H1 (cell line): ENCODE data around the gene GPR18. TPM values are rescaled to one million over a fixed set of nuclear protein-coding genes. Genes with fewer than 3 reads are reported as not detected.

Experiments
- CTCF ChIA-PET: fragments of 300-600 bp; sonication (Branson Sonifier 250); formaldehyde crosslinking; loops from one replicate; lab custom pipeline; 2021; ENCODE audit not compliant: partially characterized antibody; lab: Charles Lee
- POLR2A ChIA-PET: fragments of 300-600 bp; sonication (Branson Sonifier 250); formaldehyde crosslinking; loops from one replicate; lab custom pipeline; 2021; ENCODE audit warnings: inconsistent platforms; ENCODE audit not compliant: partially characterized antibody; lab: Charles Lee
- DNase-seq, 2 experiments: peaks; one replicate each; pipeline versions ENCODE4 v3.0.0 to v3.0.0-alpha.2; 2010 to 2022; ENCODE audit warnings: low spot score in 2 of 2, low read depth in 1 of 2, mixed read lengths in 1 of 2
- FAIRE-seq: peaks from 2 replicates; lab custom pipeline; 2011; peaks lifted over from hg19 to GRCh38; lab: Jason Lieb, UNC
- H2AFZ ChIP-seq: 2 replicates; pipeline ENCODE4 v1.8.1; 2012; ENCODE audit warnings: low read length, inconsistent platforms
- H2AK5ac ChIP-seq: 2 replicates; pipeline ENCODE4 v1.6.1; 2013; ENCODE audit warnings: low read depth, low read length
- H2BK120ac ChIP-seq: replicated peaks from 2 replicates; pipeline ENCODE3; 2013; ENCODE audit warnings: low read depth, low read length, inconsistent platforms
- H2BK12ac ChIP-seq: 2 replicates; pipeline ENCODE4 v1.6.1; 2013; ENCODE audit warnings: low read depth, low read length
- H2BK15ac ChIP-seq: 2 replicates; pipeline ENCODE4 v1.6.1; 2013; ENCODE audit warnings: low read length
- H2BK20ac ChIP-seq: 2 replicates; pipeline ENCODE4 v1.6.1; 2013; ENCODE audit warnings: low read length
- H2BK5ac ChIP-seq: 2 replicates; pipeline ENCODE4 v1.6.1; 2013; ENCODE audit warnings: low read depth, low read length
- H3K14ac ChIP-seq: 2 replicates; pipeline ENCODE4 v1.6.1; 2013; ENCODE audit warnings: inconsistent platforms; ENCODE audit not compliant: insufficient read length
- H3K18ac ChIP-seq: 2 replicates; pipeline ENCODE4 v1.6.1; 2013; ENCODE audit warnings: low read length; ENCODE audit errors: extremely low read depth
- H3K23ac ChIP-seq: 2 replicates; pipeline ENCODE4 v1.6.1; 2013; ENCODE audit warnings: inconsistent platforms; ENCODE audit not compliant: insufficient read length
- H3K23me2 ChIP-seq: 2 replicates; pipeline ENCODE4 v1.6.1; 2013; ENCODE audit warnings: low read depth, low read length
- H3K27ac ChIP-seq: 2 replicates; pipeline ENCODE4 v1.6.1; 2011; ENCODE audit warnings: low read depth, low read length, inconsistent platforms
- H3K27me3 ChIP-seq, 4 experiments: replicated peaks in 1 of 4; 1 replicate in 1 of 4; 2 replicates in 3 of 4; pipeline versions ENCODE4 v1.6.1 to v1.8.1; 2011 to 2013; ENCODE audit warnings: low read length in 3 of 4, mild to moderate bottlenecking in 3 of 4, inconsistent platforms in 2 of 4, mixed read lengths in 2 of 4, moderate library complexity in 1 of 4; ENCODE audit not compliant: control insufficient read depth in 3 of 4, insufficient read depth in 3 of 4; ENCODE audit errors: extremely low read depth in 1 of 4
- H3K36me3 ChIP-seq, 4 experiments: 2 replicates each; pipeline versions ENCODE4 v1.6.1 to v1.8.1; 2011 to 2013; ENCODE audit warnings: mild to moderate bottlenecking in 4 of 4, low read length in 3 of 4, moderate library complexity in 2 of 4, control low read depth in 1 of 4, inconsistent platforms in 1 of 4; ENCODE audit not compliant: insufficient read depth in 4 of 4, control insufficient read depth in 2 of 4
- H3K4ac ChIP-seq: replicated peaks from 2 replicates; pipeline ENCODE3; 2013; ENCODE audit warnings: low read length, low read depth, mixed read lengths, inconsistent platforms; ENCODE audit not compliant: insufficient read length
- H3K4me1 ChIP-seq, 4 experiments: replicated peaks in 1 of 4; 1 replicate in 1 of 4; 2 replicates in 3 of 4; pipeline versions ENCODE4 v1.6.1 to v1.8.1; 2011 to 2013; ENCODE audit warnings: low read length in 3 of 4, inconsistent platforms in 2 of 4, mixed read lengths in 1 of 4; ENCODE audit not compliant: insufficient read depth in 4 of 4, control insufficient read depth in 3 of 4
- H3K4me2 ChIP-seq, 2 experiments: 2 replicates each; pipeline versions ENCODE4 v1.6.1 to v1.8.1; 2011 to 2013; ENCODE audit warnings: low read depth in 2 of 2, low read length in 2 of 2, control low read depth in 1 of 2, inconsistent platforms in 1 of 2, mild to moderate bottlenecking in 1 of 2; ENCODE audit not compliant: insufficient read depth in 1 of 2
- H3K4me3 ChIP-seq, 4 experiments: fragments of 200-600, 300-600 bp in 1 of 4; sonication (generic), shearing (Covaris generic), sonication (Bioruptor Twin) in 1 of 4; 2 replicates each; pipeline versions ENCODE4 v1.5.1 to v1.8.1; 2011 to 2016; ENCODE audit warnings: low read length in 4 of 4, low read depth in 3 of 4, control low read depth in 2 of 4, inconsistent platforms in 2 of 4, mild to moderate bottlenecking in 2 of 4, mixed read lengths in 1 of 4, moderate library complexity in 1 of 4; ENCODE audit not compliant: insufficient read depth in 2 of 4; ENCODE audit errors: extremely low read depth in 1 of 4
- H3K56ac ChIP-seq: replicated peaks from 2 replicates; pipeline ENCODE3; 2013; ENCODE audit warnings: low read depth, mild to moderate bottlenecking, mixed read lengths, low read length, inconsistent platforms; ENCODE audit not compliant: insufficient read length
- H3K79me1 ChIP-seq: 2 replicates; pipeline ENCODE4 v1.6.1; 2013; ENCODE audit warnings: low read depth, low read length, control low read depth
- H3K79me2 ChIP-seq, 2 experiments: 2 replicates each; pipeline versions ENCODE4 v1.6.1 to v1.8.1; 2012 to 2013; ENCODE audit warnings: low read length in 2 of 2, mild to moderate bottlenecking in 2 of 2, inconsistent platforms in 1 of 2; ENCODE audit not compliant: insufficient read depth in 2 of 2, control insufficient read depth in 1 of 2
- H3K9ac ChIP-seq, 4 experiments: replicated peaks in 1 of 4; 1 replicate in 1 of 4; 2 replicates in 3 of 4; pipeline versions ENCODE4 v1.6.1 to v1.8.1; 2011 to 2013; ENCODE audit warnings: low read depth in 3 of 4, low read length in 3 of 4, control low read depth in 2 of 4, mild to moderate bottlenecking in 2 of 4, moderate library complexity in 2 of 4, inconsistent platforms in 1 of 4; ENCODE audit errors: extremely low read depth in 1 of 4
- H3K9me3 ChIP-seq, 2 experiments: 2 replicates each; pipeline versions ENCODE4 v1.6.1 to v1.8.1; 2012 to 2013; ENCODE audit warnings: mild to moderate bottlenecking in 2 of 2, moderate library complexity in 2 of 2, control low read depth in 1 of 2, inconsistent platforms in 1 of 2, low read depth in 1 of 2, low read length in 1 of 2, mixed read lengths in 1 of 2; ENCODE audit not compliant: insufficient read depth in 2 of 2
- H4K20me1 ChIP-seq, 2 experiments: replicated peaks in 1 of 2; 2 replicates each; pipeline versions ENCODE3 to v1.8.1; 2011 to 2013; ENCODE audit warnings: inconsistent platforms in 2 of 2, low read length in 2 of 2, mild to moderate bottlenecking in 1 of 2; ENCODE audit not compliant: insufficient read depth in 2 of 2, control insufficient read depth in 1 of 2
- H4K5ac ChIP-seq: 2 replicates; pipeline ENCODE4 v1.6.1; 2013; ENCODE audit warnings: low read length, low read depth, mixed read lengths, inconsistent platforms; ENCODE audit not compliant: insufficient read length
- H4K8ac ChIP-seq: 2 replicates; pipeline ENCODE4 v1.8.0; 2013; ENCODE audit warnings: mild to moderate bottlenecking, moderate library complexity, low read length, inconsistent platforms; ENCODE audit not compliant: insufficient read depth; ENCODE audit errors: extremely low read depth
- H4K91ac ChIP-seq: replicated peaks from 2 replicates; pipeline ENCODE3; 2013; ENCODE audit warnings: low read length, mixed read lengths, inconsistent platforms; ENCODE audit not compliant: insufficient read length
- EGR1 ChIP-seq: IDR thresholded peaks from 2 replicates; pipeline ENCODE4 v1.6.1; 2011; ENCODE audit warnings: low read depth, low read length, borderline replicate concordance
- EP300 ChIP-seq, 2 experiments: IDR thresholded peaks; 1 replicate in 1 of 2; 2 replicates in 1 of 2; pipeline ENCODE4 v1.6.1; 2011 to 2012; ENCODE audit warnings: low read depth in 2 of 2, low read length in 2 of 2, mild to moderate bottlenecking in 2 of 2, borderline replicate concordance in 1 of 2, inconsistent platforms in 1 of 2, moderate library complexity in 1 of 2
- JUND ChIP-seq: IDR thresholded peaks from 2 replicates; pipeline ENCODE4 v1.6.1; 2011; ENCODE audit warnings: mild to moderate bottlenecking, improper control_type of control experiment, low read length
- NRF1 ChIP-seq: IDR thresholded peaks from 2 replicates; pipeline ENCODE4 v1.6.1; 2011; ENCODE audit warnings: mild to moderate bottlenecking, low read depth, low read length, improper control_type of control experiment
- SIRT6 ChIP-seq: IDR thresholded peaks from one replicate; pipeline ENCODE4 v1.7.1; 2012; ENCODE audit warnings: low read length, inconsistent platforms
- SUZ12 ChIP-seq: fragments of 200-600 bp; sonication (generic); IDR thresholded peaks from 2 replicates; pipeline ENCODE4 v1.6.1; 2012; ENCODE audit warnings: mild to moderate bottlenecking, inconsistent platforms, low read length, moderate library complexity, mixed read lengths
- TBP ChIP-seq: IDR thresholded peaks from 2 replicates; pipeline ENCODE4 v1.6.1; 2011; ENCODE audit warnings: low read depth, low read length, improper control_type of control experiment
- TCF12 ChIP-seq: IDR thresholded peaks from 2 replicates; pipeline ENCODE4 v1.6.1; 2011; ENCODE audit warnings: low read depth, mild to moderate bottlenecking, low read length
- WGBS, 2 experiments: shearing (Covaris generic) in 1 of 2; methylation state at CpG; one replicate each; pipeline versions ENCODE4 v1.1.6 to v1.1.7; 2013 to 2015; ENCODE audit warnings: low lambda C conversion rate in 2 of 2, mixed read lengths in 2 of 2, inconsistent platforms in 1 of 2, low coverage in 1 of 2, missing lambda C conversion rate in 1 of 2; ENCODE audit not compliant: insufficient replicate concordance in 2 of 2, insufficient coverage in 1 of 2, insufficient read length in 1 of 2; ENCODE audit errors: extremely low coverage in 1 of 2, missing lambda C conversion rate in 1 of 2; 5-methylcytosine and 5-hydroxymethylcytosine counted together
- polyA plus RNA-seq, 7 experiments: library from polyadenylated mRNA; depleted of rRNA in 3 of 7; stranded (reverse) in 5 of 7; unstranded in 2 of 7; fragments of >200 nt in 5 of 7; fragments of 200-250 nt in 2 of 7; gene quantifications; 1 replicate in 5 of 7; 2 replicates in 1 of 7; 4 replicates in 1 of 7; pipeline versions ENCODE4 v1.2.1 to v1.2.3, GENCODE V29; 2011 to 2013; ENCODE audit warnings: missing spikeins in 2 of 7, mixed read lengths in 2 of 7
- total RNA-seq: library from RNA; stranded (reverse); fragmentation: NEBNext Ultra II Directional; extraction: Animal tissue kit (Norgen Biotek cat#: 25700); gene quantifications from 2 replicates; pipeline ENCODE4 v1.2.1, GENCODE V29; 2021
- TF ChIP-seq, protein P1 (sequence below), 3 experiments: IDR thresholded peaks; 1 replicate in 2 of 3; 2 replicates in 1 of 3; pipeline versions ENCODE4 v1.5.1 to v1.6.1; 2011; ENCODE audit warnings: low read length in 3 of 3, mild to moderate bottlenecking in 3 of 3, inconsistent platforms in 2 of 3, low read depth in 1 of 3, moderate library complexity in 1 of 3; ENCODE audit not compliant: insufficient read depth in 1 of 3; ENCODE audit errors: control extremely low read depth in 1 of 3
- TF ChIP-seq, protein P2 (sequence below): IDR thresholded peaks from 2 replicates; pipeline ENCODE4 v1.6.1; 2012; ENCODE audit warnings: inconsistent platforms

The GPR18 gene
- total and polyA plus RNA-seq, 2 of the 8 experiments (the other 6 are each of a cell fraction or from before 2014, with no cell fraction given), result not detected

- Histone ChIP-seq H3K4me3 (no peak overlapping the region), H2BK12ac (no peak overlapping the region), H3K4ac (no peak overlapping the region), H4K20me1 (peaks cover 7 to 9% of the 10 kb centered on the region in 2 experiments), H2AK5ac (no peak overlapping the region), H3K27me3 (no peaks in the 10 kb centered on the region), H3K79me1 (no peaks in the 10 kb centered on the region; the same call in 1 of the 2 replicates), H3K27ac (no peak overlapping the region), H3K9me3 (no peaks in the 10 kb centered on the region), H3K18ac (no peak overlapping the region), H3K23me2 (no peaks in the 10 kb centered on the region), H4K5ac (no peak overlapping the region), H3K4me1 (peaks cover 0 to 13% (median 4%) of the 10 kb centered on the region in 4 experiments; a peak in 5 of 7 replicates), H3K14ac (no peak overlapping the region), H4K91ac (no peak overlapping the region), H3K56ac (no peak overlapping the region), H3K4me2 (no peak overlapping the region), H2BK20ac (no peak overlapping the region), H2BK15ac (no peak overlapping the region), H3K23ac (no peak overlapping the region), H3K9ac (no peak overlapping the region), H2BK5ac (no peak overlapping the region), H3K36me3 (no peaks in the 10 kb centered on the region; a peak in 1 of 8 replicates), H2BK120ac (no peak overlapping the region), H4K8ac (no peak overlapping the region), H2AFZ (no peak overlapping the region), H3K79me2 (0 out of 4 replicates have a peak, but pooled peaks cover 0 to 4% of the 10 kb centered on the region in 2 experiments)
- ChIA-PET CTCF (interaction anchor here (0.7 to 0.9 kb wide), 2 partner anchors 9 to 13 kb away, joined by 3 read pairs; no protein-coding TSS in a partner anchor), POLR2A (no interaction called here)
- DNase-seq (no peak), FAIRE-seq (no peak)
- TF ChIP-seq EGR1 (no peak), NRF1 (no peak), TCF12 (no peak), TBP (no peak), SUZ12 (no peak), SIRT6 (no peak), EP300 (IDR thresholded peaks at IDR 0.05; ENCODE audit: borderline replicate concordance in 1 of 2, low read depth in 2 of 2, low read length in 2 of 2) (no peak), JUND (no peak)
- TF ChIP-seq, protein P1, sequence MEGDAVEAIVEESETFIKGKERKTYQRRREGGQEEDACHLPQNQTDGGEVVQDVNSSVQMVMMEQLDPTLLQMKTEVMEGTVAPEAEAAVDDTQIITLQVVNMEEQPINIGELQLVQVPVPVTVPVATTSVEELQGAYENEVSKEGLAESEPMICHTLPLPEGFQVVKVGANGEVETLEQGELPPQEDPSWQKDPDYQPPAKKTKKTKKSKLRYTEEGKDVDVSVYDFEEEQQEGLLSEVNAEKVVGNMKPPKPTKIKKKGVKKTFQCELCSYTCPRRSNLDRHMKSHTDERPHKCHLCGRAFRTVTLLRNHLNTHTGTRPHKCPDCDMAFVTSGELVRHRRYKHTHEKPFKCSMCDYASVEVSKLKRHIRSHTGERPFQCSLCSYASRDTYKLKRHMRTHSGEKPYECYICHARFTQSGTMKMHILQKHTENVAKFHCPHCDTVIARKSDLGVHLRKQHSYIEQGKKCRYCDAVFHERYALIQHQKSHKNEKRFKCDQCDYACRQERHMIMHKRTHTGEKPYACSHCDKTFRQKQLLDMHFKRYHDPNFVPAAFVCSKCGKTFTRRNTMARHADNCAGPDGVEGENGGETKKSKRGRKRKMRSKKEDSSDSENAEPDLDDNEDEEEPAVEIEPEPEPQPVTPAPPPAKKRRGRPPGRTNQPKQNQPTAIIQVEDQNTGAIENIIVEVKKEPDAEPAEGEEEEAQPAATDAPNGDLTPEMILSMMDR (IDR thresholded peaks at IDR 0.05; ENCODE audit: control extremely low read depth in 1 of 3, insufficient read depth in 1 of 3, low read depth in 1 of 3, low read length in 3 of 3), result no peak
- TF ChIP-seq, protein P2, sequence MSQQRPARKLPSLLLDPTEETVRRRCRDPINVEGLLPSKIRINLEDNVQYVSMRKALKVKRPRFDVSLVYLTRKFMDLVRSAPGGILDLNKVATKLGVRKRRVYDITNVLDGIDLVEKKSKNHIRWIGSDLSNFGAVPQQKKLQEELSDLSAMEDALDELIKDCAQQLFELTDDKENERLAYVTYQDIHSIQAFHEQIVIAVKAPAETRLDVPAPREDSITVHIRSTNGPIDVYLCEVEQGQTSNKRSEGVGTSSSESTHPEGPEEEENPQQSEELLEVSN, result no peak
- 89% methylated on average over 3 of the region's 3 CpGs; no CpG with 5 or more reads in 1 of the 2 experiments for WGBS, 2 experiments
These were observed 20.7 kb upstream of the GPR18 start for GRCh38 chr13:99278843-99279242.
